Smooth muscle cell of the umbilical artery (primary cell): ENCODE data around the gene ENO4. TPM values are rescaled to one million over a fixed set of nuclear protein-coding genes. Genes with fewer than 3 reads are reported as not detected.

Experiments used
- total RNA-seq: library from RNA; depleted of rRNA; stranded (reverse); fragments of >200 nt; gene quantifications from 2 replicates; pipeline ENCODE4 v1.2.3, GENCODE V29; 2014

The ENO4 gene
- total RNA-seq, result under 0.01 and 0.05 TPM in 2 replicates

GRCh38 chr10:116849248-116850057, at the start of gene ENO4:
TSS of gene ENO4 (plus strand) at chr10:116849499. CDS start at chr10:116849567, 68 bp downstream.

Other genes with a start within 250 kb of the ENO4 start
- gene PNLIPRP2, start 228.5 kb upstream of the ENO4 start, total RNA-seq, result not detected in 2 replicates
- 10.7 and 20.9 TPM in 2 replicates for gene HSPA12A, start 106.9 kb upstream of the ENO4 start, total RNA-seq
- gene SHTN1, start 155.7 kb downstream of the ENO4 start, total RNA-seq, result 1.5 and 2.9 TPM in 2 replicates